Measurements from ENCODE around the gene GBE1.

GRCh38 chr3:81445712-81446111 is 315.7 kb downstream of the GBE1 start:
- TF ChIP-seq SMC3 (IDR thresholded peaks at IDR 0.05; ENCODE audit: low read depth, low read length) (no peak), FOXM1 (IDR thresholded peaks at IDR 0.05; ENCODE audit: low read depth) (no peak), POLR2AphosphoS5 (IDR thresholded peaks at IDR 0.05; ENCODE audit: low read depth, low read length) (no peak), YY1 (IDR thresholded peaks at IDR 0.05; ENCODE audit: low read depth) (no peak), NRF1 (IDR thresholded peaks at IDR 0.05; ENCODE audit: low read depth, low read length) (no peak), GABPA (IDR thresholded peaks at IDR 0.05; ENCODE audit: low read depth) (no peak), FOSL2 (IDR thresholded peaks at IDR 0.05; ENCODE audit: borderline replicate concordance, low read depth) (no peak), MXI1 (IDR thresholded peaks at IDR 0.05; ENCODE audit: low read depth, low read length) (no peak), EZH2phosphoT487 (IDR thresholded peaks at IDR 0.05; ENCODE audit: borderline replicate concordance, low read depth) (no peak), RFX5 (IDR thresholded peaks at IDR 0.05; ENCODE audit: low read length) (no peak)
- TF ChIP-seq, protein P1, sequence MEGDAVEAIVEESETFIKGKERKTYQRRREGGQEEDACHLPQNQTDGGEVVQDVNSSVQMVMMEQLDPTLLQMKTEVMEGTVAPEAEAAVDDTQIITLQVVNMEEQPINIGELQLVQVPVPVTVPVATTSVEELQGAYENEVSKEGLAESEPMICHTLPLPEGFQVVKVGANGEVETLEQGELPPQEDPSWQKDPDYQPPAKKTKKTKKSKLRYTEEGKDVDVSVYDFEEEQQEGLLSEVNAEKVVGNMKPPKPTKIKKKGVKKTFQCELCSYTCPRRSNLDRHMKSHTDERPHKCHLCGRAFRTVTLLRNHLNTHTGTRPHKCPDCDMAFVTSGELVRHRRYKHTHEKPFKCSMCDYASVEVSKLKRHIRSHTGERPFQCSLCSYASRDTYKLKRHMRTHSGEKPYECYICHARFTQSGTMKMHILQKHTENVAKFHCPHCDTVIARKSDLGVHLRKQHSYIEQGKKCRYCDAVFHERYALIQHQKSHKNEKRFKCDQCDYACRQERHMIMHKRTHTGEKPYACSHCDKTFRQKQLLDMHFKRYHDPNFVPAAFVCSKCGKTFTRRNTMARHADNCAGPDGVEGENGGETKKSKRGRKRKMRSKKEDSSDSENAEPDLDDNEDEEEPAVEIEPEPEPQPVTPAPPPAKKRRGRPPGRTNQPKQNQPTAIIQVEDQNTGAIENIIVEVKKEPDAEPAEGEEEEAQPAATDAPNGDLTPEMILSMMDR (IDR thresholded peaks at IDR 0.05): no peak
- TF ChIP-seq, protein P2, sequence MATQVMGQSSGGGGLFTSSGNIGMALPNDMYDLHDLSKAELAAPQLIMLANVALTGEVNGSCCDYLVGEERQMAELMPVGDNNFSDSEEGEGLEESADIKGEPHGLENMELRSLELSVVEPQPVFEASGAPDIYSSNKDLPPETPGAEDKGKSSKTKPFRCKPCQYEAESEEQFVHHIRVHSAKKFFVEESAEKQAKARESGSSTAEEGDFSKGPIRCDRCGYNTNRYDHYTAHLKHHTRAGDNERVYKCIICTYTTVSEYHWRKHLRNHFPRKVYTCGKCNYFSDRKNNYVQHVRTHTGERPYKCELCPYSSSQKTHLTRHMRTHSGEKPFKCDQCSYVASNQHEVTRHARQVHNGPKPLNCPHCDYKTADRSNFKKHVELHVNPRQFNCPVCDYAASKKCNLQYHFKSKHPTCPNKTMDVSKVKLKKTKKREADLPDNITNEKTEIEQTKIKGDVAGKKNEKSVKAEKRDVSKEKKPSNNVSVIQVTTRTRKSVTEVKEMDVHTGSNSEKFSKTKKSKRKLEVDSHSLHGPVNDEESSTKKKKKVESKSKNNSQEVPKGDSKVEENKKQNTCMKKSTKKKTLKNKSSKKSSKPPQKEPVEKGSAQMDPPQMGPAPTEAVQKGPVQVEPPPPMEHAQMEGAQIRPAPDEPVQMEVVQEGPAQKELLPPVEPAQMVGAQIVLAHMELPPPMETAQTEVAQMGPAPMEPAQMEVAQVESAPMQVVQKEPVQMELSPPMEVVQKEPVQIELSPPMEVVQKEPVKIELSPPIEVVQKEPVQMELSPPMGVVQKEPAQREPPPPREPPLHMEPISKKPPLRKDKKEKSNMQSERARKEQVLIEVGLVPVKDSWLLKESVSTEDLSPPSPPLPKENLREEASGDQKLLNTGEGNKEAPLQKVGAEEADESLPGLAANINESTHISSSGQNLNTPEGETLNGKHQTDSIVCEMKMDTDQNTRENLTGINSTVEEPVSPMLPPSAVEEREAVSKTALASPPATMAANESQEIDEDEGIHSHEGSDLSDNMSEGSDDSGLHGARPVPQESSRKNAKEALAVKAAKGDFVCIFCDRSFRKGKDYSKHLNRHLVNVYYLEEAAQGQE (IDR thresholded peaks at IDR 0.05; ENCODE audit: low read depth, low read length): no peak
- TF ChIP-seq, protein P3, sequence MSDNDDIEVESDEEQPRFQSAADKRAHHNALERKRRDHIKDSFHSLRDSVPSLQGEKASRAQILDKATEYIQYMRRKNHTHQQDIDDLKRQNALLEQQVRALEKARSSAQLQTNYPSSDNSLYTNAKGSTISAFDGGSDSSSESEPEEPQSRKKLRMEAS (IDR thresholded peaks at IDR 0.05; ENCODE audit: low read depth): no peak
- TF ChIP-seq, protein P4, sequence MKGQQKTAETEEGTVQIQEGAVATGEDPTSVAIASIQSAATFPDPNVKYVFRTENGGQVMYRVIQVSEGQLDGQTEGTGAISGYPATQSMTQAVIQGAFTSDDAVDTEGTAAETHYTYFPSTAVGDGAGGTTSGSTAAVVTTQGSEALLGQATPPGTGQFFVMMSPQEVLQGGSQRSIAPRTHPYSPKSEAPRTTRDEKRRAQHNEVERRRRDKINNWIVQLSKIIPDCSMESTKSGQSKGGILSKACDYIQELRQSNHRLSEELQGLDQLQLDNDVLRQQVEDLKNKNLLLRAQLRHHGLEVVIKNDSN (IDR thresholded peaks at IDR 0.05; ENCODE audit: borderline replicate concordance, low read depth): no peak
